Fibroblast of lung (primary cell): ENCODE measurements around the gene TRMT2B. TPM values are rescaled to one million over a fixed set of nuclear protein-coding genes. Genes with fewer than 3 reads are reported as not detected.

Experiments
- DNase-seq, 2 donors: peaks; one replicate each; pipeline versions ENCODE4 v3.0.0 to v3.0.0-alpha.2; 2010; ENCODE audit warnings: low read depth in 2 of 2
- H2AFZ ChIP-seq: 2 replicates; pipeline ENCODE4 v1.5.1; 2012; ENCODE audit warnings: low read length, control low read depth, inconsistent platforms
- H3K27ac ChIP-seq: 2 replicates; pipeline ENCODE4 v1.5.1; 2011; ENCODE audit warnings: low read length, control low read depth; ENCODE audit not compliant: insufficient read depth
- H3K27me3 ChIP-seq: 2 replicates; pipeline ENCODE4 v1.5.1; 2011; ENCODE audit warnings: mild to moderate bottlenecking, low read length; ENCODE audit not compliant: control insufficient read depth, insufficient read depth
- H3K36me3 ChIP-seq: 2 replicates; pipeline ENCODE4 v1.5.1; 2011; ENCODE audit warnings: low read length; ENCODE audit not compliant: control insufficient read depth, insufficient read depth
- H3K4me1 ChIP-seq: 2 replicates; pipeline ENCODE4 v1.5.1; 2011; ENCODE audit warnings: low read length; ENCODE audit not compliant: control insufficient read depth, insufficient read depth; ENCODE audit errors: extremely low read depth
- H3K4me2 ChIP-seq: 2 replicates; pipeline ENCODE4 v1.5.1; 2011; ENCODE audit warnings: low read length, control low read depth; ENCODE audit not compliant: insufficient read depth; ENCODE audit errors: extremely low read depth
- H3K4me3 ChIP-seq, 4 experiments: fragments of 200-600 bp in 1 of 4; sonication (generic) in 1 of 4; replicated peaks in 1 of 4; 2 replicates each; pipeline ENCODE4 v1.5.1; 2011 to 2016; ENCODE audit warnings: low read length in 4 of 4, low read depth in 3 of 4, mild to moderate bottlenecking in 3 of 4, control low read depth in 2 of 4, inconsistent platforms in 1 of 4, mixed read lengths in 1 of 4; ENCODE audit not compliant: insufficient read depth in 1 of 4; ENCODE audit errors: control extremely low read depth in 1 of 4
- H3K79me2 ChIP-seq: 2 replicates; pipeline ENCODE4 v1.5.1; 2012; ENCODE audit warnings: mild to moderate bottlenecking, low read length, inconsistent platforms; ENCODE audit not compliant: control insufficient read depth, insufficient read depth
- H3K9ac ChIP-seq: 2 replicates; pipeline ENCODE4 v1.5.1; 2011; ENCODE audit warnings: mild to moderate bottlenecking, low read length, control low read depth; ENCODE audit not compliant: insufficient read depth
- H3K9me3 ChIP-seq: 2 replicates; pipeline ENCODE4 v1.5.1; 2012; ENCODE audit warnings: low read depth, low read length; ENCODE audit not compliant: control insufficient read depth, insufficient read depth
- H4K20me1 ChIP-seq: 2 replicates; pipeline ENCODE4 v1.5.1; 2011; ENCODE audit warnings: low read length; ENCODE audit not compliant: control insufficient read depth, insufficient read depth; ENCODE audit errors: extremely low read depth
- EZH2 ChIP-seq: IDR thresholded peaks from 2 replicates; pipeline ENCODE4 v1.5.1; 2012; ENCODE audit warnings: low read length, control low read depth, mild to moderate bottlenecking; ENCODE audit errors: missing control alignments
- polyA plus RNA-seq, 2 donors: library from polyadenylated mRNA; depleted of rRNA in 1 of 2; stranded (reverse) in 1 of 2; unstranded in 1 of 2; fragments of >200 nt; gene quantifications; 2 replicates each; pipeline ENCODE4 v1.2.1, GENCODE V29; 2011 to 2012; ENCODE audit warnings: missing spikeins in 1 of 2
- total RNA-seq: library from RNA; depleted of rRNA; stranded (reverse); fragments of >200 nt; gene quantifications from 2 replicates; pipeline ENCODE4 v1.2.1, GENCODE V29; 2014
- TF ChIP-seq, protein P1 (sequence below), 2 donors: IDR thresholded peaks in 1 of 2; conservative IDR thresholded peaks in 1 of 2; 1 replicate in 1 of 2; 2 replicates in 1 of 2; pipeline ENCODE4 v1.5.1; 2011 to 2012; ENCODE audit warnings: low read length in 2 of 2, control low read depth in 1 of 2, inconsistent platforms in 1 of 2, low read depth in 1 of 2, mild to moderate bottlenecking in 1 of 2

Gene TRMT2B
- total and polyA plus RNA-seq, 2 donors (not counting 1 experiment from before 2014, with no cell fraction given) = 6.9 to 14.2 TPM

DNA sequence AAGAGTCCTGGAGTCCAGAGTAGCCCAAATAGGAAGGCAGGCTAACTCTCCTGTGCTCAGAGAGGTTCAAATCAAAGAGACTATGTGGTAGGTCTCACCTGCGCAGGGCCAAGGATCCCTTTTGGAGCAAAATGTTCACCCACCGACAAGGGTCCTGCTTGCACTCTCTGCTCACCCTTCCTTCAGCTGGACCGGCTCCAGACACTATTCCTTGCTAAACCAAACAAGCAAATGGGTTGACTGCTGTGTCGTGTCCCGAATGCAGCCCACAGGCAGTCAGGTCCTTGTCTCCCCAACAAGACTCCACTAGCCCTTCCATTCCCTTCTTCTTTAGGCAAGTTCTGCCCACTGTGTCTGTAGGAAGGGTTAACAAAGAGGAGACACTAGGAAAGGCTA lies 760 bp downstream of the TRMT2B start:
- Histone ChIP-seq H3K79me2 (no peaks in the 10 kb centered on the region), H3K4me3 (peak overlapping the region; percentile 61 to 75 (median 69)), H3K9me3 (no peaks in the 10 kb centered on the region), H4K20me1 (no peaks in the 10 kb centered on the region), H2AFZ (peak overlapping the region; percentile 84), H3K27me3 (no peaks in the 10 kb centered on the region), H3K4me2 (peak overlapping the region; percentile 87), H3K27ac (peak overlapping the region; percentile 76), H3K9ac (peak overlapping the region; percentile 74), H3K36me3 (no peaks in the 10 kb centered on the region), H3K4me1 (no peaks in the 10 kb centered on the region)
- DNase-seq = no peak
- TF ChIP-seq, protein P1, sequence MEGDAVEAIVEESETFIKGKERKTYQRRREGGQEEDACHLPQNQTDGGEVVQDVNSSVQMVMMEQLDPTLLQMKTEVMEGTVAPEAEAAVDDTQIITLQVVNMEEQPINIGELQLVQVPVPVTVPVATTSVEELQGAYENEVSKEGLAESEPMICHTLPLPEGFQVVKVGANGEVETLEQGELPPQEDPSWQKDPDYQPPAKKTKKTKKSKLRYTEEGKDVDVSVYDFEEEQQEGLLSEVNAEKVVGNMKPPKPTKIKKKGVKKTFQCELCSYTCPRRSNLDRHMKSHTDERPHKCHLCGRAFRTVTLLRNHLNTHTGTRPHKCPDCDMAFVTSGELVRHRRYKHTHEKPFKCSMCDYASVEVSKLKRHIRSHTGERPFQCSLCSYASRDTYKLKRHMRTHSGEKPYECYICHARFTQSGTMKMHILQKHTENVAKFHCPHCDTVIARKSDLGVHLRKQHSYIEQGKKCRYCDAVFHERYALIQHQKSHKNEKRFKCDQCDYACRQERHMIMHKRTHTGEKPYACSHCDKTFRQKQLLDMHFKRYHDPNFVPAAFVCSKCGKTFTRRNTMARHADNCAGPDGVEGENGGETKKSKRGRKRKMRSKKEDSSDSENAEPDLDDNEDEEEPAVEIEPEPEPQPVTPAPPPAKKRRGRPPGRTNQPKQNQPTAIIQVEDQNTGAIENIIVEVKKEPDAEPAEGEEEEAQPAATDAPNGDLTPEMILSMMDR (conservative IDR thresholded peaks at IDR 0.05 in 1 of 2, IDR thresholded peaks at IDR 0.05 in 1 of 2; ENCODE audit: low read depth in 1 of 2, low read length in 2 of 2) = no peak
- TF ChIP-seq EZH2 = no peak

DNA sequence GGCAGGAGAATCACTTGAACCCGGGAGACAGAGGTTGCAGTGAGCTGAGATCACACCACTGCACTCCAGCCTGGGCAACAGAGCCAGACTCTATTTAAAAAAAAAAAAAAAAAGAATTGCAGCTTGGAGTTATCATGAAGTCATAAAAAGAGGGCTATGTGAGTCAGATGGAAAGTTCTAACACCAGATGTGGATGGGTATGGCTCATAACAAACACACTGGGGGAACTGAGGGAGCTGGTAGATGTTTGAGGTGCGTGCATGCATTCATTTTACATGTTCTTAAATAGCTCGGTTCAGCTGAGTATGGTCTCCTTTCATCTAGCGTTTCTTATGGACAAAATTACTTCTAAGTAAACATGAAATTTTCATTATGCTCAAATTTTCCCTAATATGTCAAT lies 11.7 kb downstream of the TRMT2B start:
- no peak for DNase-seq
- no peaks in the 10 kb centered on the region for H3K36me3 ChIP-seq
- no peak overlapping the region for H2AFZ ChIP-seq
- TF ChIP-seq, protein P1 (conservative IDR thresholded peaks at IDR 0.05 in 1 of 2, IDR thresholded peaks at IDR 0.05 in 1 of 2; ENCODE audit: low read depth in 1 of 2, low read length in 2 of 2) = no peak
- no peak for TF ChIP-seq EZH2
- H3K4me3 ChIP-seq = no peak overlapping the region
- H3K27me3 ChIP-seq = no peaks in the 10 kb centered on the region
- H3K4me1 ChIP-seq = no peaks in the 10 kb centered on the region
- no peak overlapping the region for H3K4me2 ChIP-seq
- H3K79me2 ChIP-seq = no peaks in the 10 kb centered on the region
- no peaks in the 10 kb centered on the region for H4K20me1 ChIP-seq
- no peak overlapping the region for H3K27ac ChIP-seq
- no peak overlapping the region for H3K9ac ChIP-seq
- H3K9me3 ChIP-seq = no peaks in the 10 kb centered on the region

GRCh38 chrX:101037231-101037630 lies 14.7 kb downstream of the TRMT2B start:
- no peaks in the 10 kb centered on the region for H4K20me1 ChIP-seq
- TF ChIP-seq, protein P1 (conservative IDR thresholded peaks at IDR 0.05 in 1 of 2, IDR thresholded peaks at IDR 0.05 in 1 of 2; ENCODE audit: low read depth in 1 of 2, low read length in 2 of 2) = no peak
- TF ChIP-seq EZH2 = no peak
- H3K27ac ChIP-seq = no peak overlapping the region
- H3K4me3 ChIP-seq = no peak overlapping the region
- H3K36me3 ChIP-seq = no peaks in the 10 kb centered on the region
- H3K27me3 ChIP-seq = no peaks in the 10 kb centered on the region
- peak in 1 of 2 donors; percentile 21 for DNase-seq
- H3K9me3 ChIP-seq = no peaks in the 10 kb centered on the region
- no peaks in the 10 kb centered on the region for H3K4me1 ChIP-seq
- H2AFZ ChIP-seq = no peak overlapping the region
- no peaks in the 10 kb centered on the region for H3K79me2 ChIP-seq
- H3K4me2 ChIP-seq = no peak overlapping the region
- H3K9ac ChIP-seq = no peak overlapping the region
